HG03045 (cell line): ENCODE measurements around the gene HMGXB3.

Experiments
- ATAC-seq: cut with Tn5 transposase; IDR thresholded peaks from one replicate; pipeline ENCODE4 v1.9.1; 2021; ENCODE audit warnings: mild to moderate bottlenecking, moderate library complexity; ENCODE audit not compliant: unreplicated experiment

The HMGXB3 gene

GRCh38 chr5:149988126-149988525 is 12.4 kb upstream of the HMGXB3 start:
- ATAC-seq, result no peak

DNA sequence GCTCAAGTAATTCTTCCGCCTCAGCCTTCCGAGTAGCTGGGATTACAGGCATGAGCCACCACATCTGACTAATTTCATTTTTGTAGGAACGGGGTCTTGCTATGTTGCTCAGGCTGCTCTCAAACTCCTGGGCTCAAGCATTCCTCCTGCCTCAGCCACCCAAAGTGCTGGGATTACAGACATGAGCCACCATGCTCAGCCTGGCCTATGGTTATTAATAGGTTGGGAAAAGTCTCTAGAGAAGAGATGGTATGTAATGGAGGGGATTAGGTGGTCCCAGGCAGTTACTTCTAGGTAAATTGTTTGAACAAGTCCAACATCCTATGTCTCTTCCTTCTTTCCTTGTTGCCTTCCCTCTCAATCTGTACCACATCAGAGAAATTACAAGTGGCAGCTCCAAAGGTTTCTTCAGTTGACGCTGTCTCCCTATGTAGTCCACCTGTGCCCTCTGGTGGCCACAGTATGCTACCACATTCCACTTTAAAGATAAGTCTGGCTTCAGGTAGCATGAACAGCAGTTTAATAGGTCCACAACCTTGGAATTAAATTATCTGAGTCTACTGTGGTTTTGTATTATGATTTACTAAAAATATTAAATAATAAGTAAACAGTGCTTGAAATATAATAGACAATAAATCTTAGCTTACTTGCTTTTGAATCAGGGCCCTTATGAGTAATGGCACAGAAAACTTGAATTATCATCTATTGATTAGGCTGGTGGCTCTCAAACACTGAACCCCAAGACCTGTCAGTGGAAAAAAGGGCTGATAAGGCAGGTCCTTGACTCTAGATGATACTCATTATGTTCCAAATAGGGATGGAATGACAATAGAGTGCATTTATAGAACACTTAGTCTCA is 9.8 kb upstream of the HMGXB3 start:
- ATAC-seq, result peak; percentile 67

DNA sequence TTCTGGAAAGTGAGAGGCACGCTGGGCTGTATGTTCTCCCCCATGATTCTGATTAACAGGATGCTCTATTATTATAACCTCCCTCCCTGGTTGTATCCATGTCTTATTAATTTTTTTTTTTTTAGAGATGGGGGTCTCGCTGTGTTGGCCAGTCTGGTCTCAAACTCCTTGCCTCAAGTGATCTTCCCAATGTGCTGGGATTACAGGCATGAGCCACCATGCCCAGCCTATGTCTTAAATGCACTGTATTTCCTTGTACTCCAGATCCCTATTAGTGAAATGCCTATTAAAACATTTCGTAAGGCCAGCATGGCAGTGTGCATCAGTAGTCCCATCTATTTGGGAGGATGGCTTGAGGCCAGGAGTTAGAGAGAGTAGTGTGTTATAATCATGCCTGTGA is 7.1 kb upstream of the HMGXB3 start:
- ATAC-seq, result no peak

GRCh38 chr5:149995385-149996204 is 4.9 kb upstream of the HMGXB3 start:
- ATAC-seq, result no peak

DNA sequence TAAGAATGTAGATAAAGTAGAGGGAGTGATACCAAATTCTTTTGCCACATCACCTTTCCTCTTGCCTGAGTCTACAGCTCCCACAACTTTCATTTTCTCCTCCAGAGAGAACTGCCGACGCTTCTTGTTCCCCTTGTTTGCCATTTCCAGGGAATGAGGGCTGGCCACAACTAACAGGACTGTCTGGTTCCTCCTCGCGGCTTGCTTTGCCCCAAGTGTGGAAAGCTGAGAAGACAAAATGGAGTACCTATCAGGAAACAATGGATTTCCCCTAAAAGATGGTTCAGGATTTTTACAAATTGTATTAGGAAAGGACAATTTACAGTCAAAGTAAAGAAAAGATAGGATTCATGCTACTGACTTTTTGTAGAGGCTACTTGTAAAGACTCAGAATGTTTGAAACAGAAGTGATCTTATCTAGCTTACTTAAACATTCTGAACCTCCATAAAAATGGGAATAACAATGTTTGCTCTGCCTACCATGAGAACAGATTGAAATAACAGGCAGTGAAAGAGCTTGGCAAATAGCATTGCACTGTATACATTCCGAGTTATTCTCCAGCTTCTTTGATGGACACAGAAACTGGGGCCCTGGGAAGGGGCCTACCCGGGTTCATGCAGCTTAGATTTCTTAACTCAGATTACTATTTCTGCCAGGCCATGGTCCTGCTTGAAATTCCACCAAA is 4.2 kb upstream of the HMGXB3 start:
- no peak for ATAC-seq

DNA sequence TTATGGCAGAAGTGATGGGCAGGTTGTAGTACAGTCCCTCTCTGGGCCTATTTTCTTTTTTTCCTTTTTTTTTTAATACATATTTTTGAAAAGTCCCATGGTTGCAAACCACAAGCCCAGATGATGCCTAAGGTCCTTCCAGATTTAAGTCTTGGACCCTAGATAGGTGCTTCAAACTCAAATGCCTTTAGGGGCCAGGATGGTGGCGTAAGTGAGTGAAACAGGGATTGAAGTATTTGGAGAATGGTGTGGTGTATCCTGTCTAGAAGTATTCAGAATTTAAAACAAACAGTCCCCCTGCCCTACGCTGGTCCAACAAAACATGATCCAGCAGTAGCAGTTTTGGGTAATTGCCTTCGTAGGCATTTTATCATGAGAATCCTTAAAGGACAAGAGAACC is 2.3 kb upstream of the HMGXB3 start:
- ATAC-seq, result no peak

- no peak for ATAC-seq
These were observed 1.2 kb upstream of the HMGXB3 start for GRCh38 chr5:149999359-149999758.

DNA sequence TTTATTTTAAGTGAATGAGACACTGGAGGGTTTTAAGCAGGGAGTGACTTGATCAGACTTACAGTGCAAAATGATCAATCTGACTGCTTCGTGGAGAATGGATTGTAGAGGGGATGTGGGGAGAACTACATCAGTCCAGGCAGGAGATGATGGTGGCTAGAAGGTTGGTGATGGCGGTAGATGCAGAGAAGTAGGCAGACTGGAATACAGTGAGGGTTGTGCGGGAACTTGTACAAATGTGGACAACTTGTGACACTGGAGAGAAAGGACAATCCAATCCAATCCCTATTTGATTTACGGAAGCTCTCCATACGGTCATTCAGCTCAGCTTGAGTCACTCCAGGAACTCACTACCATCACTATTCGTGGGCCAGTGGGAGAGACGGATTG is 678 bp upstream of the HMGXB3 start:
- ATAC-seq, result no peak

DNA sequence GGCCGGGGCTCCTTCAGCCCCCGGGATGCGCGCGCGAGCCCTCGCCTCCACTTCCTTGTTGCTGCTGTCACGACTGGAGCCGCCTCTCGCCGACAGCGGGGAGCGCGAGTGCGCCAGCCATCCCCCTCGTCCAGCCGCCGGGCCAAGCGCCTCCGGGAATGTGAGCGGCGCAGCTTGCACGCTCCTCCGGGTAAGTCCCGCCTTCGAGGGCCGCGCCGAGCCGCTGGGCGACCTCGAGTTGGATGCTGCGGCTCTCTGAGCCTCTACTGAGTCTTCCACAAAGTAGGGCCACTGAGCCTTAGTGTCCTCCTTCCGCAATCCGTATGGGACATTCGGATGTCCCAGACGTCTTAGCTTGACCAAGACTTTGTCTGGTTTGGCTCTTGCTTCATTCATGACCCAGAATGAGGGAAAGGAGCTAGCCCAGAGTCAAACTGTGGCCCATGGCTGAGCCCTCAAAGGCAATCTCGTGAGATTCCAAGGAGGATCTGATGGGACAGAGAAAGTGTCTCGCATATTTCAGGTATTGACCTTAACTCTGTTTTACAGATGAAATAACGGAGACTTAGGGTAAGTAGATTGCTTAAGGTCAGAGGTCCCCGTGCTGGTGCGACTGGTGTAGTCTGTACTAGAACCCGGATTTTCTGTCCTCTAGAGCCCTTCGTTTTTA is 586 bp downstream of the HMGXB3 start:
- peak; percentile 27 for ATAC-seq

DNA sequence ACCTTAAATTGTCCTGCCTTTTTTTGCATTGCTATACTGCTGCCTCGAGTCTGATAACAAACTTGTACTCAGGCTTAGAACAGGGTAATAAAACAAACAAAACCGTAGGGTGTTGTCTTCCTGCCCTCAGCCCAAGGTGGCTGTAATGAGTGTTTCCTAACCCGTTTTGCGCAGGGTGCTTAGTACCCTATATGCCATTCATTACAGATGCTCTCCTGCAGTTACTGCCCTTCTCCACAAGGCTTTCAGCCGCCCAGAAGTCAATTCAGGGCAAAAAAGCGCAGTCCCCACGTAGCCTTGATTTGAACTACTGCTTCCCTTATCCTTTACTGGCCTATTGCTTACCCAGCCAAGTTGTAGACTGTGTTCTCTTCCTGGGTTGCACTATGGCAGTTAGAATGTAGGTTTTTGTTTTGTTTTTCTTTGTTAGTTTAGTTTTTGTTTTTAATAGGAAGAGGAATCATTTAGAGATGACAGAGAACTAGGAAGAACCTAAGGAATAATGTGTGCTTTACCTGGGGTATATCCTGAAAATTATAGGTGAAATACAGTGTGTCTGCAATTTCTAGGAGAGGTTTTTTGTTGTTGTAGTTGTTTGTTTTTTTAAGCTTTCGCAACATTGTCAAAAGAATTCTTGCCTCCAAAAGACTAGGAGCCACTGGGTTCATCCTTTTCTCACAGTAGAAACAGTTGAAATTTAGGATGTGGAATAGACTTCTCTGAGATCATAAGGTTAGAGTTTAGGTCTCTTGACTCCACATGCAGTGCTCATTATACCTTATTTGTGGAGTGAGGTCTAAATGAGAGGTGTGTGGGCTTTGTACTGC is 1.3 kb downstream of the HMGXB3 start:
- ATAC-seq, result peak; percentile 43

GRCh38 chr5:150006318-150006717 is 5.8 kb downstream of the HMGXB3 start:
- no peak for ATAC-seq

GRCh38 chr5:150007050-150007449 is 6.5 kb downstream of the HMGXB3 start:
- ATAC-seq, result no peak

DNA sequence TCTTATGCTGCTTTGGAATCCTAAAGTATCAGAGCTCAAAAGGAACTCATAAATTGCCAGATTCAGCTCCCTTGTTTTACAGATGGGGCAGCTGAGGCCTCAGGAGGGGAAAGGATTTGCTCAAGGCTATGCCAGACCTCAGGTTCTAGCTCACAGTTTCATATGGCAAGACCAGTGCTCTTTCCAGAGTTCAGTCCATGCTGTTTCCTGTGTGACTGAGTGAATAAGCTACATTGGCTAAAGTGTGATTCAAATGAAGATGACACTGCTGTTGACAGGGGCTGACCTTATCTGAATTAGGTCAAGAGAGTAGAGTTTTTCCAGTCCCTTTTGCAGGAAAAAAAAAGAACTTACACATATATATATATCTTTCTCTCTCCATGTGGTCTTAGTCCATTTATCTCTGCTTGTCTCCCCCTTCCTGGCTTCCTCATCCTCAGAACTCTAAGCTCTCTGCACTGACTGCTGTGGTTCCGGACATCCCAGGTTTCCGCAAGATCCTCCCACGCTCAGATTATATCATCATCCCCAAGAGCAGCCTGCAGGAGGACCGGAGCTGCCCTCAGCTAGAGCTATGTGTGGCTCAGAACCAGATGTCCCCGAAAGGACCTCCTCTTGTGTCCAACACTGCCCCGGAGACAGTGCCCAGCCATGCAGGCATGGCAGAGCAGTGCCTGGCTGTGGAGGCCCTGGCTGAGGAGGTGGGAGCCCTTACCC is 9.3 kb downstream of the HMGXB3 start:
- ATAC-seq, result no peak

DNA sequence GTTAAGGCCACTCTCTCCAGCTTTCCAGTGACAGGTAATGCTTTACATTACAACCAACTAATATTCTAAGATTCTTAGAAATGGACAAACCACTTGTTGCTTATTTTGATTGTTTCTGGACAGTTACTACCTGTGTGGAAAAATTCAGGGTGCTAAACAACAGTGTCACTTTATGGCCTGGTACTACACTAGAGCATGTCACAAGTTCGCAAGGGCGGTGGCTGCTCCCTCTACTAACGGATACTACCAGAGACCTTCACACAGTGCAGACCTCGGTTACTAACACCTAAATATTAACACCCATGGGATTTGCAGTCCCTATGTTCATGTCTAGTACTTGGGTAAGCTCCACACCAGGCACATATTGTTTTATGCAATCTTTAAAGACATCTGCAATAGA is 13.4 kb downstream of the HMGXB3 start:
- ATAC-seq, result no peak

DNA sequence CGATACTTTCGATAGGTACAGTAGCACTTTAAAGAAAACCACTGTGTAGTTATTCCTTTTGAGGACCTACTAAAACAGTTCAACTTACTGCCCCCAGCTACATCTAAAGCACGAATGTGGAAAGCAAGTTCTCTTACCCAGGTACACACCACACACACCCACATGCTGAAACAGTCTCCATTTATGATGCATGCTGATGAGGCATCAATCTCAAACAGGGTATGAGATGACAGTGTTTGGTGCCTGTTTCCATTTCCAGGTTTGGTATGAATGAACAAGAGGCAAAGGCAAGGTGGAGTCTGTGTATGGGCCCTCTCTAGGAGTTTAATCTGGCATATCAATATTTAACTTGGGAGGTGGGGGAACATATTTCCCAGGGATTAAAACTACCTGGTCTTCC is 13.9 kb downstream of the HMGXB3 start:
- ATAC-seq, result no peak

DNA sequence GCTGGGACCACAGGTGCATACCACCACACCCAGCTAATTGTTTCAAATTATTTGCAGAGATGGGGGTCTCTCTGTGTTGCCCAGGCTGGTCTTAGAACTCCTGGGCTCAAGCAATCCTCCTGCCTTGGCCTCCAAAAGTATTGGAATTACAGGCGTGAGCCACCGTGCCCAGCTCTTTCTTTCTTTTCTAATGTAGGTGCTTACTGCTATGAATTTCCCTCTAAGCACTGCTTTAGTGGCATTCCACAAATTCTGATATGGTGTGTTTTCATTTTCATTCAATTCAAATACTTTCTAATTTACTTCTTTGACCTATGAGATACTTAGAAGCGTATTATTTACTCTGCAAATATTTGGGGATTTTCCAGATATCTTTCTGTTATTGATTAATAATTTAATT is 14.9 kb downstream of the HMGXB3 start:
- no peak for ATAC-seq

DNA sequence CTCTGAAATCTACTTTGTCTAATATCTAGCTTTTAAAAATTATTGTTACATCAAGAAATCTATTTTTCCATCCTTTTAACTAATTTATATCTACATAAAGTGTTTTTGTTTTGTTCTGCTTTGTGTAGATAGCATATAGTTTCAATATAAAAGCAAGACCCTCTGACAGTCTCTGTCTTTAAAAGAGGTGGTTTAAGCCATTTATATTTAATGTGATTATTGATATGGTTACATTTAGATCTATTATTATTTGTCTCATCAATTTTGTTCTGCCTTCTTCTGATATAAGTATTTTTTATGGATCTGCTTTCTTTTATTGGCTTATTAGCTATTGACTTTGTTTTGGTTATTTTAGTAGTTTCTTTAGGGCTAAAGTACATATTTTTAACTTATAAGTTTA is 16.0 kb downstream of the HMGXB3 start:
- no peak for ATAC-seq

GRCh38 chr5:150017226-150018005 is 16.9 kb downstream of the HMGXB3 start:
- no peak for ATAC-seq

DNA sequence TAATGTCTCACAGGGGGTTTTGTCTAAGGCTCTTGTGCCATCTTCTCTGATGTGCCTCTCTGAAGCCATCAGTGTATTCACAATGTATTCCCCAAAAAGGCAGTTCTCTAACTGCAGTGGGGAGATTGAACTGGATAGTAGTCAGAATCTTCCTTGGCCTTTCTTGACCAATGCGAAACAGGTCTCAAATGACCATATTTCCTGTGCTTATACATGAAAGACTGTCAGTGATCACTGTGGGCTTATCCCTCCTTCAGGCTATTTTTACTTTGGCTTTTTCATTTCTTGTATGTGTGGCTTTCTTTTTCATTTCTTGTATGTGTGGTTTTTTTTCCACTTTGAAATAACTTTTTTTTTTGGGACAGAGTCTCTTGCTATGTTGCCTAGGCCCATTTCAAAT is 19.7 kb downstream of the HMGXB3 start:
- ATAC-seq, result no peak
